Frontal cortex (tissue), 4 donors: ENCODE results near the gene HAS3. TPM values are rescaled to one million over a fixed set of nuclear protein-coding genes. Genes with fewer than 3 reads are reported as not detected.
"Not testable (repeated sequence)": the region's sequence is repeated elsewhere in the genome, so short reads cannot be mapped to it uniquely, and the experiment has no call there.

Source experiments
- DNase-seq, 2 donors: peaks; one replicate each; pipeline ENCODE4 v3.0.0; 2012; ENCODE audit warnings: low spot score in 2 of 2
- FAIRE-seq: peaks from 2 replicates; lab custom pipeline; 2012; peaks lifted over from hg19 to GRCh38; lab: Jason Lieb, UNC
- total RNA-seq: library from RNA; depleted of rRNA; stranded (reverse); fragments of >200 nt; gene quantifications from one replicate; pipeline ENCODE4 v1.2.3, GENCODE V29; 2014
- donor health status: control.
- donor health status: control.
- donor health status: control.

The HAS3 gene
- total RNA-seq, 1 donor from 2014 or later = 4.9 TPM

DNA sequence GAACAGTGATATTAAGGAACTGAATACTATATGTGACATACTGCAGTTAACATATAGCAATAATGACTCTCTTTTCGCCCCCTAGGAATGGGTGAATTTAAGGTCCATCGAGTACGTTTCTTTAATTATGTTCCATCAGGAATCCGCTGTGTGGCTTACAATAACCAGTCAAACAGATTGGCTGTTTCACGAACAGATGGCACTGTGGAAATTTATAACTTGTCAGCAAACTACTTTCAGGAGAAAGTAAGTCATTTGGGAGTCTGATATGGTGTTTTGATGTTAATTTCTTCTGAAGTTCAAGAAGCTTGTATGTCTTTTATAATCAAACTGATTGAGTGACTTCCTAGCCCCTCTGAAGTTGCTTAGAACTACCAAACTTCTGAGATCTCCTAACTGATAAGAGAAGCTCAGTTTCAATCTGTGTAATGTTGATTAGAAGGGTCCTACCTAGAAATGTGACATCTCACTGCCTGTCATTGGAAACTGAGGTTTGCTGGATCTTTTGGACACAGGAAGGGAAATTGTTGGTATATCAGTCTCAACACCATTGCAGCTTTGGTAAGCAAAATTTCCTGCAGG lies 28.0 kb downstream of the HAS3 start:
- FAIRE-seq = no peak
- no peak for DNase-seq

DNA sequence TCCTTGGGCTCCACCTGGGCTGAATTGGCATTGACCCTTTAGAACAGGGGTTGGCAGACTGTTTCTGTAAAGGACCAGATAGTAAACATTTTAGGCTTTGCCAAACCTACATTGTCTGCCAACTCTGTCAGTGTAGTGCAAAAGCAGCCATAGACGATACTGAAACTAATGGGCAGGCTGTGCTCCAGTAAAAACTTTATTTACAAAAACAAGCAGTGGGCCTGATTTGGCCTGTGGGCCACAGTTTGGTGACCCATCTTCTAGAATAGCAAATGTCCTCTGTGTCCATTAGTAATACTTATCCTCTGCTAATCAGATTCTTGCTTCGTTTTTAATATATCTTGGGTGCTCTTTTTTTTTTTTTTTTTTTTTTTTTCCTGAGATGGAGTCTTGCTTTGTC lies 33.2 kb downstream of the HAS3 start:
- DNase-seq (no peak), FAIRE-seq (no peak)

DNA sequence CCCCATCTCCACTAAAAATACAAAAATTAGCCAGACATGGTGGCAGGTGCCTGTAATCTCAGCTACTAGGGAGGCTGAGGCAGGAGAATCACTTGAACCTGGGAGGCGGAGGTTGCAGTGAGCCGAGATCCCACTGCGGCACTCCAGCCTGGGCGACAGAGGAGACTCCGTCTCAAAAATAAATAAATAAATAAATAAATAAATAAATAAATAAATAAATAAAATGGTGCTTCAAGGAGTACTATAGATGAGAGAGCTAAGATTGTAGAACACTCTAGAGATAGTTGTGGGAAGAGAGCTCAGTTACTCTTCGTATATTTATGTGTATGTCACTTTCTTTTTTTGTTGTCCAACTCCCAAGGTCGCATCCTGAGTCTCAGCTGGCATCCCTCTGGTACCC lies 34.0 kb downstream of the HAS3 start:
- not testable (repeated sequence) for DNase-seq, FAIRE-seq

DNA sequence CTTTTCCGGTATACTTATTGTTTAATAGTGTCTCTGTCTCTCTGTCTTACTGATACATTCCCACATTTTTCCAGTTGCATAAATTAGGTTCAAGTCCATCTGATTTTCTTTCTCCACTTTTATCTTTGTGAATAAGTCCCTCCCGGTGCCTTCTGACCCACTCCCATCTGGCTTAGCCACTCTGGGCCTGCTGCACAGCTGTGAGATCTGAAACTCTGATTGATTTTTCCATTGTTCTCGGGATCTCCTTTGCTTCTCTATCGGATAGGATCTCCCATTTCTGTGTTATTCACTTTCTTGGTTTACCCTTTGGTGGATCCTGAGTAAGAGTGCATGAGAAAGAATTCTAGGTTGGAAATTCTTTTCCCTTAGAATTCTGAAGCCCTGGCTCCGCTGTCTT lies 35.6 kb downstream of the HAS3 start:
- DNase-seq = no peak
- FAIRE-seq = no peak

DNA sequence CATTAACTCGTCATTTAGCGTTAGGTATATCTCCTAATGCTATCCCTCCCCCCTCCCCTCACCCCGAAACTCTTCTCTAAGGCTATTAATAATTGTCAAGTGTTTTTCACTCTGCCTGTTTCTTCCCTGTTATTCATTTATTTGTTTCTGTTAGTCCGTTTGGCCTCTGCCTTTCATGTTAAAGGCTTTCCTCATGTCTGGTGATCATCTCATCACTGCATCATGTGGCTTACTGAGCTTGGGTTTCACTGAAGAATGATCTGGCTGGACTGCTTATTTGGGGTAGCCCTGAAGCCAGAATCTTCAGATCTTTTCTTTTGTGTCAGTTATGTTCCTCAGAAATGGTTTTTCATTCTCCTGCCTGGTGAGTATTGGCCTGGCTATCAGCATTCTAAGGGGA lies 36.5 kb downstream of the HAS3 start:
- FAIRE-seq = no peak
- DNase-seq = no peak

DNA sequence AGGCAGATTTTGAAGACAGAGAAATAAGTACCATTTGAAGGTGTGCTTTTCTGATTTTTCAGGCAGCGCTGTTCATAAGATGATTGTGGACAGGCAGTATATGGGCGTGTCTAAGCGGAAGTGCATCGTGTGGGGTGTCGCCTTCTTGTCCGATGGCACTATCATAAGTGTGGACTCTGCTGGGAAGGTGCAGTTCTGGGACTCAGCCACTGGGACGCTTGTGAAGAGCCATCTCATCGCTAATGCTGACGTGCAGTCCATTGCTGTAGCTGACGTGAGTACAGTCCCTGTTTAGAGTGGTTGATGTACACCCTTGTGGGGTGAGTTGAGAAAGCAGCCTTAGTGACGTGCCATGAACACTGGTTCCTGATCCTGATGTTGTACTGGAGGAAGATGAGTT lies 37.7 kb downstream of the HAS3 start:
- DNase-seq (no peak), FAIRE-seq (no peak)

DNA sequence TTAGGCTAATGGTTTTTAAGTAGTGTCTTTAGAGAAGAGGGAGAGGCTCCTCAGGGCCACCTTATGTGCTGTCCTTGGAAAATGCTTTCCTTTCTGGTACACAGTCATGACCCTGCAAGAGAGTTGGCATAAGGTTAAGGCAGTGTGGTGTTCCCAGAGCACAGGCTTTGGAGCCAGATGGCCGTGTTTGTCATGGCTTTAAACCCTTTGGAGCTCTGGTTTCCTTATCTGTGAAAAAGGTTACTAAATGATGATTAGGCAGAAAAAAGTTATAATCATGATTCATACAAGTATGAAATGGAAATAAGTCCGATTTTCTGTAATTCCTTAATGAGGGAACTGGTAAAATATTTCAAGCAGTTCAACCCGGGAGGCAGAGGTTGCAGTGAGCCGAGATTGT lies 40.2 kb downstream of the HAS3 start:
- DNase-seq (no peak), FAIRE-seq (no peak)

DNA sequence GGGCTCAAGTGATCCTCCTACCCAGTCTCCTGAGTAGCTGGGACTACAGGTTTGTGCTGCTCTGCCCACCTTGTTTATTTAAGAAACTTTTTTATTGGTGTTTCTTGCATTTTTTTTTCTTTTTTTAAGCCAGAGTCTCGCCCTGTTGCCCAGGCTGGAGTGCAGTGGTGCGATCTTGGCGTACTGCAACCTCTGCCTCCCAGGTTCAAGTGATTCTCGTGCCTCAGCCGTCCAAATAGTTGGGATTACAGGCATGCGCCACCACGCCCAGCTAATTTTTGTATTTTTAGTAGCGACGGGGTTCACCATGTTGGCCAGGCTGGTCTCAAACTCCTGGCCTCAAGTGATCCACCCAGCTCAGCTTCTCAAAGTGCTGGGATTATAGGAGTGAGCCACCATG lies 44.2 kb downstream of the HAS3 start:
- FAIRE-seq, DNase-seq: not testable (repeated sequence)

DNA sequence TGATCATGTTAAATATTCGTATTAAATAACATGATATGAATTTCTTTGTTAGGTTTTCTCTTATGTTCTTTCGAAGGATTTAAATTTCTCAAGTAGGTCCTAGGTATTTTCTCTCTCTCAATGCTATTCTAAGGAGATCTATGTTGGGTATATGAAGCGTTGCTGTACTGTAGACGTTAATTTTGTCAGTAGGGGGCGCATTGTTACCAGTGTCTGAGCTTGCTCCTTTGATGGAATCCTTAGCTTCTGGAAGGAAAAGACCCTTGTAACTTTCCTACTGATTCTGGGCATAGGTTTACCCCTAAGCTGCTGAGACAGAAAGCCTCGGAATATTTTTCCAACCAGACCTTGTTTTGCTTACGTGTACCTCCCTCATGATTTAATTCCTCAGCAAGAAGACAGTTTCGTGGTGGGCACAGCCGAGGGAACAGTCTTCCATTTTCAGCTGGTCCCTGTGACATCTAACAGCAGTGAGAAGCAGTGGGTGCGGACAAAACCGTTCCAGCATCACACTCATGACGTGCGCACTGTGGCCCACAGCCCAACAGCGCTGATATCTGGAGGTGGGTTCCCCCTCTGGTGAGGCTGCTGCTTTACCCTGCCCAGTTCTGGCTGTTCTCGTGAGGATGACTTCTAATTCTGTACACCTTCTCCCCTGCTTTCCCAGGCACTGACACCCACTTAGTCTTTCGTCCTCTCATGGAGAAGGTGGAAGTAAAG lies 44.9 kb downstream of the HAS3 start:
- DNase-seq (peak; percentile 33 to 68), FAIRE-seq (peak; percentile 78)

DNA sequence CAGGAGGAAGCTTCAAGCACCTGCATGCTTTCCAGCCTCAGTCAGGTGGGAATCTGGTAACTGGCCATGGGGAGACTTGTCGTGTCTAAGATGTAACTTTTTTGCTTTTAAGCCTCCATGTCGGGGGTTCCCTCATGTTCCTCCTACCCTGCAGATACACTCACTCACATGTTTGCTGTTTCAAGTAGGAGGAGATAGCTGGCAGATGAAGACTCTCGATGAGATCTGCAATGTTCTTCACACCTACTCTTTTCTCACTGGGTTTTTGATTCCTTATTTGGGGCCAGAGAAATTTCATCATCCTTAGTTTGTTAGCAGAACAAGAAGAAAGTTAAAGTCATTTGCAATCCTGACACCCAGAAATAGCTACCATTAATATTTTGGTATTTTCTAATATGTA lies 51.7 kb downstream of the HAS3 start:
- no peak for FAIRE-seq
- DNase-seq = no peak

DNA sequence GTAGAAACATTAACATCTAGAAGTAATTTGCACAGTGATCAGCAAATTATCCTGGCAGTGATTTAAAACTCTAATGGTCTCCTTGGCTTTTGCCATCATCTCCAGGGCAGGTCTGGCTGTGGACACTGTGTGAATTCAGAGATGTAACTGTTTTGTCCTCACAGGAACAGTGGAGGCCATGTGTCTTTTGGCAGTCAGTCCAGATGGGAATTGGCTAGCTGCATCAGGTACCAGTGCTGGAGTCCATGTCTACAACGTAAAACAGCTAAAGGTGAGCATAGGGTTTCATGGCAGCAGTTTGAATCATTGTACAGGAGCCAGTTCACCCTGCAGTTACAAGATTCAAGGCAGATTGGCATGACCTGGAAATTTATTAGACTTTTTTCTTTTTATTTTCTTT lies 54.7 kb downstream of the HAS3 start:
- FAIRE-seq (no peak), DNase-seq (no peak)

DNA sequence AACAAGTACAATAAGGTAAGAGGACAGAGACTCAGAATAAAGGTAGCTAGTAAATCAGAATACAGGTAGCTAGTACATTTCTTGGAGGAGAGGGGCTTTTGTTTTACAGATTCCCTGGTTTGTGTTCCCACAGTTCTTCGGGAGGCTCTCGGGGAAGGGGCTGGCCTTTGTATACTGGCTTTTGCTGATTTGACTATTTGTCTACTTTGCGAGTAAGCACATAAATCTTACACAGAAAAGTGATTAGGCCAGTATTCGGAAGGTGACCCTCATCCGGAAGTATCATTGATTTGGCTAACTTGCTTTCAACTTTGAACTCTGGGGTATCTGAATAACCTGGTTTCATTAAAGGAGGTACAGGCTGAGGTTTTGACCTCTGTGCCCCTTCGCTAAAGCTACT lies 60.1 kb downstream of the HAS3 start:
- no peak for DNase-seq

DNA sequence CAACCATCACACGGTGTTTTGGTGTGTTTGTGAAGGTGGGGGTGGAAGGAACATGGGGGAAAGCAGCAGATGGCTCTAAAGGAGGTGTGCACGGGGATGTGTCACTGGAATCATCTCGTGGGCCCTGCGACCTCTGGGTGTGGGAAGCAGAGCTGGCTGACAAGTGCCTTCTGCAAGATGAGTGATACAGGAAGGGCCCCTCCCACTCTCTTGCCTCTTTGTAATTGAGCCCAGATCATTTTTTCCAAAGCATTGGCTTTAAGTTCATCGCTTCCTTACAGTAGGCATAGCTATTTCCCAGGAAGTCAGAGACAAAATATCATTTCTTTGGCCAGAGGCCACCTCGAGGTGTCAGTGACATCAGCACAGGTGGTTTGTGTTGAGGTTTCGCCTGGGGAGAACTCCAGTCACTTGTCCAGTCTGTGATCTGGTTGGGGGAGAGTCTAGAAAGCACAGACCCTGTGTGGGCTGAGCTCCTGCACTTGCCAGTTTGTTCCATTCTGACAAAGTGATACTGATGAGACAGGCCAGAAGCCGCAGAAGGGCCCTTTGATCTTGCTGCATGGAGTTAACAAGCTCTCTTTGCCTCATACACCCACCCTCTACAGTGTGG lies 60.9 kb downstream of the HAS3 start:
- DNase-seq = no peak
- no peak for FAIRE-seq

More for the DNA sequence above, 60.1 kb downstream of the HAS3 start:
- no peak for FAIRE-seq

DNA sequence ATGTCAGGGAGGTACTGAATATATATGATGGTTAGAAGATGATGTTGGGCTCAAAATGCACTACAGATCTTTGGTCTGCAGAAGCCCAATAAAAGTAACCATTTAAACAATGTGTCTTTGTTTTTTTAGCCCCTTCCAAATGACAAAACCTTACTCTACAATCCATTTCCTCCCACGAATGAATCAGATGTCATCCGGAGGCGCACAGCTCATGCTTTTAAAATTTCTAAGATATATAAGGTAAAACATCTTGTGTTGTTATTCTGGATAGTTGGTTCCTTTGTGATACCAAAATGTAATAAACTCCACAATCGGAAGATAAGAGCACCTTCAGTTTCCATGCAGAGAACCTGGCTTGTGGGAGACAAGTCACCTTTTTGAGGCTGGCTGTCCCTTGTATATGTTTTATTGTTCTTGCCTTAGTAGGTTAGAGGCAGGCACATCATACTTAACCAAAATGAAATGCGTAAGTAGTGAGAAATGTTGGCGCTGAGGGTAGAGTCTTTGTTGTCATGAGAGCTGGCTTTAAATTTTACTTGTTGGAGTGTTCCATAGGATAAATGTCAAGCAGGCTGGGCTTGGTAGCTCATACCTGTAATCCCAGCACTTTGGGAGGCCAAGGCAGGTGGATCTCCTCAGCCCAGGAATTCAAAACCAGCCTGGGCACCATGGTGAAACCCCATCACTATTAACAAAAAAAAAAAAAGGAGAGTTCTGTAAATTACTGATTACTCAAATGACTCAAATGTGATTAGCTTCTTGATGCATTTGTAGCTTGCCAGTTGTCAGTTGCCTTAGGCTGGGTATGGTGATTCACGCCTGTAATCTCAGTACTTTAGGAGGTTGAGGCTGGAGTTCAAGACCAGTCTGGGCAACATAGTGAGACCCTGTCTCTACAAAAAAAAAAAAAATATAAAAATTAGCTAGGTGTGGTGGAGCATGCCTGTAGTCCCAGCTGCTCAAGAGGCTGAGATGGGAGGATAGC lies 61.8 kb downstream of the HAS3 start:
- FAIRE-seq (no peak), DNase-seq (no peak)

Other genes starting within 250 kb of the HAS3 start
- gene CHTF8, start 26.9 kb downstream of the HAS3 start, total RNA-seq = 26.5 TPM
- gene UTP4, start 27.0 kb downstream of the HAS3 start, total RNA-seq = 39.1 TPM
- gene SNTB2, start 81.5 kb downstream of the HAS3 start, total RNA-seq = 12.2 TPM
- 40.8 TPM for gene VPS4A, start 205.7 kb downstream of the HAS3 start, total RNA-seq
- 6.1 TPM for gene PDF, start 224.9 kb downstream of the HAS3 start, total RNA-seq
- 41.6 TPM for gene COG8, start 233.9 kb downstream of the HAS3 start, total RNA-seq
- gene NIP7, start 234.1 kb downstream of the HAS3 start, total RNA-seq = 13.0 TPM
- gene TMED6, start 246.1 kb downstream of the HAS3 start, total RNA-seq = not detected